Left lung (tissue), 10 donors: ENCODE data around the gene OPALIN. TPM values are rescaled to one million over a fixed set of nuclear protein-coding genes. Genes with fewer than 3 reads are reported as not detected.

Source experiments
- ATAC-seq: fragments of 200-7000 bp; cut with Tn5 transposase; one replicate; pipeline ENCODE4 v1.9.1; 2020; ENCODE audit warnings: moderate library complexity
- DNase-seq, 4 donors: peaks; one replicate each; pipeline ENCODE4 v3.0.0-alpha.2; 2013 to 2020
- H3K27ac ChIP-seq, 2 donors: fragments of 200-600 bp; sonication (generic) in 1 of 2; one replicate each; pipeline versions ENCODE4 v1.5.0 to v1.8.0; 2020 to 2021
- H3K27me3 ChIP-seq, 2 donors: fragments of 200-600 bp; sonication (generic) in 1 of 2; one replicate each; pipeline versions ENCODE4 v1.5.0 to v1.8.0; 2020 to 2021
- H3K36me3 ChIP-seq, 2 donors: fragments of 200-600 bp; sonication (generic) in 1 of 2; one replicate each; pipeline versions ENCODE4 v1.5.0 to v1.8.0; 2020 to 2021
- H3K4me1 ChIP-seq, 2 donors: fragments of 200-600 bp; one replicate each; pipeline ENCODE4 v1.8.0; 2021
- H3K4me3 ChIP-seq, 2 donors: fragments of 200-600 bp; sonication (generic) in 1 of 2; one replicate each; pipeline versions ENCODE4 v1.5.0 to v1.8.0; 2020 to 2021; ENCODE audit warnings: mild to moderate bottlenecking in 1 of 2
- H3K9me3 ChIP-seq, 2 donors: fragments of 200-600 bp; sonication (generic) in 1 of 2; one replicate each; pipeline versions ENCODE4 v1.5.0 to v1.8.0; 2020 to 2021
- intact Hi-C, 2 donors: fragments of 100-400 bp; cut with DNase I; formaldehyde crosslinking; loops; one replicate each; pipeline versions ENCODE4 v1.11.2 to v1.14.2; 2022
- polyA plus RNA-seq, 6 donors: library from polyadenylated mRNA; unstranded; fragments of 120-200 nt; gene quantifications; one replicate each; pipeline ENCODE4 v1.2.1, GENCODE V29; 2013; ENCODE audit not compliant: insufficient read length in 6 of 6
- total RNA-seq, 2 donors: library from RNA; stranded (reverse); fragmentation: NEBNext Ultra II Directional; extraction: Animal tissue kit (Norgen Biotek cat#: 25700); gene quantifications; one replicate each; pipeline ENCODE4 v1.2.1, GENCODE V29; 2021
- TF ChIP-seq, protein P1 (sequence below), 2 donors: fragments of 200-600 bp; sonication (generic) in 1 of 2; IDR thresholded peaks; one replicate each; pipeline versions ENCODE4 v1.5.0 to v1.8.0; 2021; ENCODE audit warnings: antibody characterized with exemption in 2 of 2
- donor health status: DM: no; HTN: yes; CAD: no.
- donor health status: DM: no; HTN: no; CAD: no.

The OPALIN gene
- total and polyA plus RNA-seq, 8 donors, result not detected

- Histone ChIP-seq H3K4me1 (peaks cover 0 to 3% of the 10 kb centered on the region in 2 donors), H3K9me3 (no peaks in the 10 kb centered on the region), H3K36me3 (no peaks in the 10 kb centered on the region), H3K27me3 (no peaks in the 10 kb centered on the region), H3K4me3 (no peak overlapping the region), H3K27ac (no peak overlapping the region)
- DNase-seq (no peak), ATAC-seq (no peak)
- intact Hi-C loops, result no loop called here
- TF ChIP-seq, protein P1, sequence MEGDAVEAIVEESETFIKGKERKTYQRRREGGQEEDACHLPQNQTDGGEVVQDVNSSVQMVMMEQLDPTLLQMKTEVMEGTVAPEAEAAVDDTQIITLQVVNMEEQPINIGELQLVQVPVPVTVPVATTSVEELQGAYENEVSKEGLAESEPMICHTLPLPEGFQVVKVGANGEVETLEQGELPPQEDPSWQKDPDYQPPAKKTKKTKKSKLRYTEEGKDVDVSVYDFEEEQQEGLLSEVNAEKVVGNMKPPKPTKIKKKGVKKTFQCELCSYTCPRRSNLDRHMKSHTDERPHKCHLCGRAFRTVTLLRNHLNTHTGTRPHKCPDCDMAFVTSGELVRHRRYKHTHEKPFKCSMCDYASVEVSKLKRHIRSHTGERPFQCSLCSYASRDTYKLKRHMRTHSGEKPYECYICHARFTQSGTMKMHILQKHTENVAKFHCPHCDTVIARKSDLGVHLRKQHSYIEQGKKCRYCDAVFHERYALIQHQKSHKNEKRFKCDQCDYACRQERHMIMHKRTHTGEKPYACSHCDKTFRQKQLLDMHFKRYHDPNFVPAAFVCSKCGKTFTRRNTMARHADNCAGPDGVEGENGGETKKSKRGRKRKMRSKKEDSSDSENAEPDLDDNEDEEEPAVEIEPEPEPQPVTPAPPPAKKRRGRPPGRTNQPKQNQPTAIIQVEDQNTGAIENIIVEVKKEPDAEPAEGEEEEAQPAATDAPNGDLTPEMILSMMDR (IDR thresholded peaks at IDR 0.05), result no peak
Measured at GRCh38 chr10:96298362-96298761, 60.4 kb downstream of the OPALIN start.

- Histone ChIP-seq H3K9me3 (no peaks in the 10 kb centered on the region), H3K27me3 (no peaks in the 10 kb centered on the region), H3K4me3 (no peak overlapping the region), H3K4me1 (peaks cover 0 to 3% of the 10 kb centered on the region in 2 donors), H3K27ac (no peak overlapping the region), H3K36me3 (no peaks in the 10 kb centered on the region)
- no peak for DNase-seq
- TF ChIP-seq, protein P1 (IDR thresholded peaks at IDR 0.05), result no peak
- ATAC-seq, result no peak
- intact Hi-C loops, result no loop called here
Measured at GRCh38 chr10:96297486-96297885, 61.3 kb downstream of the OPALIN start.

- ATAC-seq (no peak), DNase-seq (no peak)
- Histone ChIP-seq H3K4me1 (peaks cover 0 to 3% of the 10 kb centered on the region in 2 donors), H3K27me3 (no peaks in the 10 kb centered on the region), H3K36me3 (no peaks in the 10 kb centered on the region), H3K9me3 (no peaks in the 10 kb centered on the region), H3K4me3 (no peak overlapping the region), H3K27ac (no peak overlapping the region)
- TF ChIP-seq, protein P1 (IDR thresholded peaks at IDR 0.05), result no peak
- intact Hi-C loops, result no loop called here
Measured at GRCh38 chr10:96295475-96295874, 63.3 kb downstream of the OPALIN start.

Other genes with a start within 250 kb of the OPALIN start
- 10 to 100 TPM; 19.5 to 23.1 TPM for gene ZNF518A, start 228.7 kb downstream of the OPALIN start, total RNA-seq
- gene ZNF518A, start 228.7 kb downstream of the OPALIN start, polyA plus RNA-seq, result 10 to 100 TPM; 47.5 to 55.1 (median 50.8) TPM
- 1 to 10 TPM; 7.9 to 9.4 TPM for gene BLNK, start 87.4 kb downstream of the OPALIN start, total RNA-seq
- gene BLNK, start 87.4 kb downstream of the OPALIN start, polyA plus RNA-seq, result 10 to 100 TPM; 14.6 to 18.8 (median 16.6) TPM
- not detected for gene DNTT, start 54.6 kb downstream of the OPALIN start, total RNA-seq
- gene DNTT, start 54.6 kb downstream of the OPALIN start, polyA plus RNA-seq, result under 1 TPM in 5 of 6 donors, not detected in 1; 0.08 to 0.20 (median 0.11) TPM
- gene TLL2, start 154.9 kb upstream of the OPALIN start, total RNA-seq, result under 1 TPM; 0.09 to 0.47 TPM
- under 1 TPM; 0.22 to 0.69 (median 0.29) TPM for gene TLL2, start 154.9 kb upstream of the OPALIN start, polyA plus RNA-seq
- gene TM9SF3, start 228.0 kb upstream of the OPALIN start, total RNA-seq, result 100 to 1,000 TPM; 134 to 145 TPM
- 100 to 1,000 TPM; 128 to 161 (median 153) TPM for gene TM9SF3, start 228.0 kb upstream of the OPALIN start, polyA plus RNA-seq